GM19099 (cell line): ENCODE data around the gene HOXA13.

Experiments
- POLR2A ChIP-seq: IDR thresholded peaks from 3 replicates; pipeline ENCODE4 v1.6.1; 2011; ENCODE audit warnings: low read depth; ENCODE audit not compliant: insufficient read length; ENCODE audit errors: extremely low read depth

HOXA13 gene

GRCh38 chr7:27241189-27242056, 41.5 kb upstream of the HOXA13 start:
- no peak for TF ChIP-seq POLR2A

- TF ChIP-seq POLR2A = no peak
Observed at GRCh38 chr7:27240015-27240731, 40.3 kb upstream of the HOXA13 start.

GRCh38 chr7:27239387-27240014, 39.6 kb upstream of the HOXA13 start:
- no peak for TF ChIP-seq POLR2A

- no peak for TF ChIP-seq POLR2A
Observed at GRCh38 chr7:27238979-27239386, 39.1 kb upstream of the HOXA13 start.

- no peak for TF ChIP-seq POLR2A
Observed at GRCh38 chr7:27237735-27238334, 37.9 kb upstream of the HOXA13 start.

GRCh38 chr7:27235387-27236311, 35.8 kb upstream of the HOXA13 start:
- TF ChIP-seq POLR2A = no peak

GRCh38 chr7:27229448-27229847, 29.6 kb upstream of the HOXA13 start:
- no peak for TF ChIP-seq POLR2A

- TF ChIP-seq POLR2A = no peak
Observed at GRCh38 chr7:27224983-27225934, 25.4 kb upstream of the HOXA13 start.

GRCh38 chr7:27223941-27224575, 24.2 kb upstream of the HOXA13 start:
- TF ChIP-seq POLR2A = no peak

GRCh38 chr7:27221201-27221797, 21.4 kb upstream of the HOXA13 start:
- TF ChIP-seq POLR2A = no peak

- no peak for TF ChIP-seq POLR2A
Observed at GRCh38 chr7:27220440-27220955, 20.6 kb upstream of the HOXA13 start.

GRCh38 chr7:27219821-27220220, 19.9 kb upstream of the HOXA13 start:
- no peak for TF ChIP-seq POLR2A
